Loucy (cell line): ENCODE data around the gene SLC17A7.

Experiments
- H2AFZ ChIP-seq: fragments of 200-600 bp; sonication (generic); 2 replicates; pipeline ENCODE4 v1.6.0; 2016; ENCODE audit warnings: antibody characterized with exemption, mild to moderate bottlenecking, low read length, moderate library complexity
- H3F3A ChIP-seq: fragments of 200-600 bp; 2 replicates; pipeline ENCODE4 v1.6.0; 2016; ENCODE audit warnings: antibody characterized with exemption, low read depth, mild to moderate bottlenecking
- H3K27me3 ChIP-seq: fragments of 200-600 bp; sonication (generic); 2 replicates; pipeline ENCODE4 v1.6.1; 2014; ENCODE audit warnings: low read length, mild to moderate bottlenecking; ENCODE audit not compliant: insufficient read depth, poor library complexity, severe bottlenecking
- H3K36me3 ChIP-seq: fragments of 200-600 bp; sonication (generic); 2 replicates; pipeline ENCODE4 v1.6.1; 2016; ENCODE audit warnings: low read length; ENCODE audit not compliant: insufficient read depth
- H3K4me1 ChIP-seq: fragments of 200-600 bp; sonication (generic); 2 replicates; pipeline ENCODE4 v1.5.1; 2014; ENCODE audit warnings: low read length, mild to moderate bottlenecking; ENCODE audit not compliant: insufficient read depth, poor library complexity, severe bottlenecking
- H3K4me2 ChIP-seq: fragments of 200-600 bp; sonication (generic); 2 replicates; pipeline ENCODE4 v1.6.0; 2014; ENCODE audit warnings: antibody characterized with exemption, low read length, low read depth, mild to moderate bottlenecking; ENCODE audit not compliant: poor library complexity, severe bottlenecking
- H3K4me3 ChIP-seq: fragments of 200-600 bp; sonication (generic); 2 replicates; pipeline ENCODE4 v1.5.1; 2014; ENCODE audit warnings: low read length, mild to moderate bottlenecking, mixed read lengths; ENCODE audit not compliant: poor library complexity, severe bottlenecking
- H3K79me2 ChIP-seq: fragments of 200-600 bp; sonication (generic); 2 replicates; pipeline ENCODE4 v1.6.1; 2014; ENCODE audit warnings: low read length; ENCODE audit not compliant: insufficient read depth
- H3K9ac ChIP-seq: fragments of 200-600 bp; sonication (generic); 2 replicates; pipeline ENCODE4 v1.6.0; 2014; ENCODE audit warnings: mild to moderate bottlenecking, low read depth, low read length, moderate library complexity; ENCODE audit not compliant: poor library complexity, severe bottlenecking
- H3K9me2 ChIP-seq: fragments of 200-600 bp; sonication (generic); replicated peaks from 2 replicates; pipeline ENCODE4 v1.6.1; 2016; ENCODE audit warnings: low read depth, low read length, mixed read lengths
- H3K9me3 ChIP-seq: fragments of 200-600 bp; sonication (generic); 2 replicates; pipeline ENCODE4 v1.6.1; 2014; ENCODE audit warnings: mild to moderate bottlenecking, antibody characterized with exemption, low read length, low read depth; ENCODE audit not compliant: insufficient read depth
- H4K20me1 ChIP-seq: fragments of 200-600 bp; sonication (generic); 2 replicates; pipeline ENCODE4 v1.6.0; 2014; ENCODE audit warnings: antibody characterized with exemption, low read length, mild to moderate bottlenecking; ENCODE audit not compliant: insufficient read depth, poor library complexity, severe bottlenecking
- EZH2phosphoT487 ChIP-seq: fragments of 200-600 bp; IDR thresholded peaks from 2 replicates; pipeline ENCODE4 v1.6.1; 2018; ENCODE audit warnings: antibody characterized with exemption, mild to moderate bottlenecking, moderate library complexity, borderline replicate concordance
- TF ChIP-seq, protein P1 (sequence below): fragments of 200-600 bp; sonication (generic); conservative IDR thresholded peaks from 2 replicates; pipeline ENCODE4 v1.5.1; 2014; ENCODE audit warnings: mild to moderate bottlenecking, antibody characterized with exemption, low read length

The SLC17A7 gene

GRCh38 chr19:49479975-49480628 lies 38.8 kb upstream of the SLC17A7 start:
- no peaks in the 10 kb centered on the region for H3K27me3 ChIP-seq
- TF ChIP-seq EZH2phosphoT487, result no peak
- TF ChIP-seq, protein P1, sequence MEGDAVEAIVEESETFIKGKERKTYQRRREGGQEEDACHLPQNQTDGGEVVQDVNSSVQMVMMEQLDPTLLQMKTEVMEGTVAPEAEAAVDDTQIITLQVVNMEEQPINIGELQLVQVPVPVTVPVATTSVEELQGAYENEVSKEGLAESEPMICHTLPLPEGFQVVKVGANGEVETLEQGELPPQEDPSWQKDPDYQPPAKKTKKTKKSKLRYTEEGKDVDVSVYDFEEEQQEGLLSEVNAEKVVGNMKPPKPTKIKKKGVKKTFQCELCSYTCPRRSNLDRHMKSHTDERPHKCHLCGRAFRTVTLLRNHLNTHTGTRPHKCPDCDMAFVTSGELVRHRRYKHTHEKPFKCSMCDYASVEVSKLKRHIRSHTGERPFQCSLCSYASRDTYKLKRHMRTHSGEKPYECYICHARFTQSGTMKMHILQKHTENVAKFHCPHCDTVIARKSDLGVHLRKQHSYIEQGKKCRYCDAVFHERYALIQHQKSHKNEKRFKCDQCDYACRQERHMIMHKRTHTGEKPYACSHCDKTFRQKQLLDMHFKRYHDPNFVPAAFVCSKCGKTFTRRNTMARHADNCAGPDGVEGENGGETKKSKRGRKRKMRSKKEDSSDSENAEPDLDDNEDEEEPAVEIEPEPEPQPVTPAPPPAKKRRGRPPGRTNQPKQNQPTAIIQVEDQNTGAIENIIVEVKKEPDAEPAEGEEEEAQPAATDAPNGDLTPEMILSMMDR, result no peak
- H3K9ac ChIP-seq, result no peak overlapping the region
- H3K4me3 ChIP-seq, result no peak overlapping the region
- no peak overlapping the region for H3K4me2 ChIP-seq
- no peaks in the 10 kb centered on the region for H3K36me3 ChIP-seq
- no peaks in the 10 kb centered on the region for H3K79me2 ChIP-seq
- H4K20me1 ChIP-seq, result no peaks in the 10 kb centered on the region
- H3K9me2 ChIP-seq, result no peaks in the 10 kb centered on the region
- H2AFZ ChIP-seq, result no peak overlapping the region
- no peaks in the 10 kb centered on the region for H3K9me3 ChIP-seq
- 0 out of 2 replicates have a peak, but pooled peaks cover 2% of the 10 kb centered on the region for H3F3A ChIP-seq
- peaks cover 10% of the 10 kb centered on the region for H3K4me1 ChIP-seq

GRCh38 chr19:49475995-49476880 lies 34.9 kb upstream of the SLC17A7 start:
- no peaks in the 10 kb centered on the region for H3K79me2 ChIP-seq
- H3K4me1 ChIP-seq, result peaks cover 34% of the 10 kb centered on the region
- H3K4me3 ChIP-seq, result peak overlapping the region; percentile 44
- H2AFZ ChIP-seq, result no peak overlapping the region
- H3K9ac ChIP-seq, result peak overlapping the region; percentile 37
- no peaks in the 10 kb centered on the region for H3K9me3 ChIP-seq
- TF ChIP-seq EZH2phosphoT487, result no peak
- TF ChIP-seq, protein P1, result peak; percentile 81
- peak overlapping the region; percentile 100 for H3K4me2 ChIP-seq
- H3K9me2 ChIP-seq, result no peaks in the 10 kb centered on the region
- 0 out of 2 replicates have a peak, but pooled peaks cover 2% of the 10 kb centered on the region for H3F3A ChIP-seq
- H3K36me3 ChIP-seq, result no peaks in the 10 kb centered on the region
- no peaks in the 10 kb centered on the region for H4K20me1 ChIP-seq
- H3K27me3 ChIP-seq, result no peaks in the 10 kb centered on the region

GRCh38 chr19:49475191-49475917 lies 34.0 kb upstream of the SLC17A7 start:
- Histone ChIP-seq H3F3A (peaks cover 10% of the 10 kb centered on the region), H4K20me1 (no peaks in the 10 kb centered on the region), H3K9me2 (no peaks in the 10 kb centered on the region), H3K4me2 (peak overlapping the region; percentile 100), H3K4me3 (peak overlapping the region; percentile 90), H3K27me3 (no peaks in the 10 kb centered on the region), H3K4me1 (peaks cover 43% of the 10 kb centered on the region), H3K36me3 (no peaks in the 10 kb centered on the region), H3K79me2 (no peaks in the 10 kb centered on the region), H2AFZ (no peak overlapping the region), H3K9ac (peak overlapping the region; percentile 85), H3K9me3 (no peaks in the 10 kb centered on the region)
- no peak for TF ChIP-seq EZH2phosphoT487
- TF ChIP-seq, protein P1, result no peak
